ENCODE data around the gene FOXL1. TPM values are rescaled to one million over a fixed set of nuclear protein-coding genes. Genes with fewer than 3 reads are reported as not detected.
A peak's percentile ranks its signal among the peaks of the same experiment; 100 is the strongest.

FOXL1 gene
- total RNA-seq, 1 donor from 2014 or later = 6.4 TPM

DNA sequence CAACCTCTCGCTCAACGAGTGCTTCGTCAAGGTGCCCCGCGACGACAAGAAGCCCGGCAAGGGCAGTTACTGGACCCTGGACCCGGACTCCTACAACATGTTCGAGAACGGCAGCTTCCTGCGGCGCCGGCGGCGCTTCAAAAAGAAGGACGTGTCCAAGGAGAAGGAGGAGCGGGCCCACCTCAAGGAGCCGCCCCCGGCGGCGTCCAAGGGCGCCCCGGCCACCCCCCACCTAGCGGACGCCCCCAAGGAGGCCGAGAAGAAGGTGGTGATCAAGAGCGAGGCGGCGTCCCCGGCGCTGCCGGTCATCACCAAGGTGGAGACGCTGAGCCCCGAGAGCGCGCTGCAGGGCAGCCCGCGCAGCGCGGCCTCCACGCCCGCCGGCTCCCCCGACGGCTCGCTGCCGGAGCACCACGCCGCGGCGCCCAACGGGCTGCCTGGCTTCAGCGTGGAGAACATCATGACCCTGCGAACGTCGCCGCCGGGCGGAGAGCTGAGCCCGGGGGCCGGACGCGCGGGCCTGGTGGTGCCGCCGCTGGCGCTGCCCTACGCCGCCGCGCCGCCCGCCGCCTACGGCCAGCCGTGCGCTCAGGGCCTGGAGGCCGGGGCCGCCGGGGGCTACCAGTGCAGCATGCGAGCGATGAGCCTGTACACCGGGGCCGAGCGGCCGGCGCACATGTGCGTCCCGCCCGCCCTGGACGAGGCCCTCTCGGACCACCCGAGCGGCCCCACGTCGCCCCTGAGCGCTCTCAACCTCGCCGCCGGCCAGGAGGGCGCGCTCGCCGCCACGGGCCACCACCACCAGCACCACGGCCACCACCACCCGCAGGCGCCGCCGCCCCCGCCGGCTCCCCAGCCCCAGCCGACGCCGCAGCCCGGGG, 10.4 kb upstream of the FOXL1 start:
- Mint-ChIP-seq H3K4me1 (ENCODE audit: unreplicated experiment) (peaks cover 50% of the 10 kb centered on the region), H3K27me3 (ENCODE audit: unreplicated experiment) (no peaks in the 10 kb centered on the region), H3K36me3 (ENCODE audit: unreplicated experiment) (peaks cover 39% of the 10 kb centered on the region), H3K4me3 (ENCODE audit: unreplicated experiment) (peak overlapping the region; percentile 93), H3K27ac (ENCODE audit: unreplicated experiment) (peak overlapping the region; percentile 97), H3K9me3 (ENCODE audit: unreplicated experiment) (no peaks in the 10 kb centered on the region)
- TF ChIP-seq, protein P1, sequence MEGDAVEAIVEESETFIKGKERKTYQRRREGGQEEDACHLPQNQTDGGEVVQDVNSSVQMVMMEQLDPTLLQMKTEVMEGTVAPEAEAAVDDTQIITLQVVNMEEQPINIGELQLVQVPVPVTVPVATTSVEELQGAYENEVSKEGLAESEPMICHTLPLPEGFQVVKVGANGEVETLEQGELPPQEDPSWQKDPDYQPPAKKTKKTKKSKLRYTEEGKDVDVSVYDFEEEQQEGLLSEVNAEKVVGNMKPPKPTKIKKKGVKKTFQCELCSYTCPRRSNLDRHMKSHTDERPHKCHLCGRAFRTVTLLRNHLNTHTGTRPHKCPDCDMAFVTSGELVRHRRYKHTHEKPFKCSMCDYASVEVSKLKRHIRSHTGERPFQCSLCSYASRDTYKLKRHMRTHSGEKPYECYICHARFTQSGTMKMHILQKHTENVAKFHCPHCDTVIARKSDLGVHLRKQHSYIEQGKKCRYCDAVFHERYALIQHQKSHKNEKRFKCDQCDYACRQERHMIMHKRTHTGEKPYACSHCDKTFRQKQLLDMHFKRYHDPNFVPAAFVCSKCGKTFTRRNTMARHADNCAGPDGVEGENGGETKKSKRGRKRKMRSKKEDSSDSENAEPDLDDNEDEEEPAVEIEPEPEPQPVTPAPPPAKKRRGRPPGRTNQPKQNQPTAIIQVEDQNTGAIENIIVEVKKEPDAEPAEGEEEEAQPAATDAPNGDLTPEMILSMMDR (IDR thresholded peaks at IDR 0.05) = no peak
- no peak for DNase-seq (ENCODE audit: extremely low spot score, unreplicated experiment)

DNA sequence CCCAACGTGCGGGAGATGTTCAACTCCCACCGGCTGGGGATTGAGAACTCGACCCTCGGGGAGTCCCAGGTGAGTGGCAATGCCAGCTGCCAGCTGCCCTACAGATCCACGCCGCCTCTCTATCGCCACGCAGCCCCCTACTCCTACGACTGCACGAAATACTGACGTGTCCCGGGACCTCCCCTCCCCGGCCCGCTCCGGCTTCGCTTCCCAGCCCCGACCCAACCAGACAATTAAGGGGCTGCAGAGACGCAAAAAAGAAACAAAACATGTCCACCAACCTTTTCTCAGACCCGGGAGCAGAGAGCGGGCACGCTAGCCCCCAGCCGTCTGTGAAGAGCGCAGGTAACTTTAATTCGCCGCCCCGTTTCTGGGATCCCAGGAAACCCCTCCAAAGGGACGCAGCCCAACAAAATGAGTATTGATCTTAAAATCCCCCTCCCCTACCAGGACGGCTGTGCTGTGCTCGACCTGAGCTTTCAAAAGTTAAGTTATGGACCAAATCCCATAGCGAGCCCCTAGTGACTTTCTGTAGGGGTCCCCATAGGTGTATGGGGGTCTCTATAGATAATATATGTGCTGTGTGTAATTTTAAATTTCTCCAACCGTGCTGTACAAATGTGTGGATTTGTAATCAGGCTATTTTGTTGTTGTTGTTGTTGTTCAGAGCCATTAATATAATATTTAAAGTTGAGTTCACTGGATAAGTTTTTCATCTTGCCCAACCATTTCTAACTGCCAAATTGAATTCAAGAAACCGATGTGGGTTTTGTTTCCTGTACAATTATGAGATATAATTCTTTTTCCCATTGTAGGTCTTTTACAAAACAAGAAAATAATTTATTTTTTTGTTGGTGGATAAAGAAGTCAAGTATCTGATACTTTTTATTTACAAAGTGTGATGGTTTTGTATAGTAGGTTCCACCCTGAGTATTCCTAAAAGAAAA, 9.4 kb upstream of the FOXL1 start:
- Mint-ChIP-seq H3K36me3 (ENCODE audit: unreplicated experiment) (peaks cover 44% of the 10 kb centered on the region), H3K4me1 (ENCODE audit: unreplicated experiment) (peaks cover 50% of the 10 kb centered on the region), H3K27ac (ENCODE audit: unreplicated experiment) (peak overlapping the region; percentile 100), H3K27me3 (ENCODE audit: unreplicated experiment) (no peaks in the 10 kb centered on the region), H3K4me3 (ENCODE audit: unreplicated experiment) (peak overlapping the region; percentile 93), H3K9me3 (ENCODE audit: unreplicated experiment) (no peaks in the 10 kb centered on the region)
- DNase-seq (ENCODE audit: extremely low spot score, unreplicated experiment) = no peak
- TF ChIP-seq, protein P1 (IDR thresholded peaks at IDR 0.05) = no peak

DNA sequence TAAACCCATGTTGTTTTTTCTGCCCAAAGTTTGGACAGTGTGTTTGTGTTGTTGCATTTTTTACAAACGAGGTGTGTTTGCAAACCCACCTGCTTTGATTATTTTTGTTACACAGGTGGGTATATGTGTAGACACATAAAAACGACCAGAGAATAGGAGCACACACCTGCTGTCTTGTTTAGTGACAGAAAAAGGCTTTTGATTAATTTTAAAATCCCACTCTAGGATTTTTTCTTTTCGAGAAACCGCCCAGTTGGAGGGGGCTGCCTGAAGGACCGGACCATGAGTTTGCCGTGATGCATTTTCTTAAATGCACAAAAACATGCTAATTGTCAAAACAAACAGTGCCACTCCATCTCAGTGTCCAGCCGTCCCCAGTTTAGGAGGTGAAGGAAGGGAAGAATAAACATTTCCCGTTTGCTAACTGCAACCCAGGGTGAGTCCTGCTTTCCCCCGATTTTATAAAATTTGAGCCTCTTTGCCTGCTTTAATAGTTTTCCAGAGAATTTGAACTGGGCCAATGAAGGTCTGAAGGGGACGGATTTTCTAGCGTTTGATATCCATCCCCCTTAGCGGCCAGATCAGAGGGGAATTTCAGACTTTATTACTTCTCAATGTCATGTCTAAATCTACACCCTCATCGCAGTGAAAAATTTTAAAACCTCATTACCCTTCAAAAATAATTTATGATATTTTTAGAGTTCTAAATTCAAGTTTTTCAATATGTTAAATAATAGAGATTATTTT, 8.5 kb upstream of the FOXL1 start:
- H3K36me3 Mint-ChIP-seq (ENCODE audit: unreplicated experiment) = peaks cover 48% of the 10 kb centered on the region
- peak overlapping the region; percentile 93 for H3K4me3 Mint-ChIP-seq (ENCODE audit: unreplicated experiment)

DNA sequence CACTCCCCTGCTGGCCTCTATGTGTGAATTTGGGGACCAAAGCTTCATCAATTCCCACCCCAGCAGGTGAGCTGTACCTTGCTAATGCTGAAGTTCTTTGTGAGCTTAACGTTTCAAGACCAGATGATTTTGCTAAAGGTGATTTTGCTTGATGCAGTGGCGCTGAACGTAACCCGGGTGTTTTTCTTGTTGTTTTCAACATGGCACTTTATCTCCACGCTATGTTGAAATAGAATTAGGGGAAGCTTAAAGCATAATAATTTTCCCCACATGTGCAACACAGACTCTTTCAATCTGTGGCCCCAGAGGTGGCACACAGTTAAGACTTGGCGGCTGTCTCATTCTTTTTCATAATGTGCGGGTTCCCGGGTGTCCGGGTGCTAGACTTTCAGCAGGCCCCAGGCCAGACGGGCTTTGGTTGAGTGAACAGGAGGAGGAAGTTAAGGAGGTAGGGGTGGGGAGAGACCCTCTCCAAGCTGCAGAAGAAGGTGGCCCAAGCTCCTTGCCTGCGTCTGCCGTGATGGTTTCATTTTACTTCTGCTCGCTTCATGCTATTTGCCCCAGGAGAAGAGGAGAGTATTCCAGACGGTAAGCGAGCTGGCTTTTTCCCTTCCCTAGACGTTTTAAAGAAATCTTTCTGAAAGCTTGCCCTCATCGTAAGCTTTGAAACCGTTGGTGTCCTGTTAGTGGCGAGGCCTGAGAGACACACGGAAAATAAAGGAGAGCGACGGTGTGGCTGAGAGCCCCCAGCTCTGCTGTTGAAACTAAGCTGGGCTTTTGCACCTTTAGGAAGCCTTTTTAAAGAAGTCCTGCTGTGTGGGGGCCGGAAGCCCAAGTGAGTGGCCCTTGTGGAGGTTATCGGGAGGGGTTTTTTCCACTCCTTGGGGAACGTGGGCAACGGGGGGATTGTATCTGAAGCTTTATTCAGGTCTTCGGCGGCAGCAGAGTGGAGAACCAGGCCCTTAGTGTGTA, 7.5 kb upstream of the FOXL1 start:
- peaks cover 50% of the 10 kb centered on the region for H3K4me1 Mint-ChIP-seq (ENCODE audit: unreplicated experiment)
- no peaks in the 10 kb centered on the region for H3K27me3 Mint-ChIP-seq (ENCODE audit: unreplicated experiment)

More for the DNA sequence above, 8.5 kb upstream of the FOXL1 start:
- H3K9me3 Mint-ChIP-seq (ENCODE audit: unreplicated experiment) = no peaks in the 10 kb centered on the region
- peaks cover 50% of the 10 kb centered on the region for H3K4me1 Mint-ChIP-seq (ENCODE audit: unreplicated experiment)
- TF ChIP-seq, protein P1 (IDR thresholded peaks at IDR 0.05) = no peak
- H3K27ac Mint-ChIP-seq (ENCODE audit: unreplicated experiment) = peak overlapping the region; percentile 100
- no peaks in the 10 kb centered on the region for H3K27me3 Mint-ChIP-seq (ENCODE audit: unreplicated experiment)
- DNase-seq (ENCODE audit: extremely low spot score, unreplicated experiment) = no peak

More for the DNA sequence above, 7.5 kb upstream of the FOXL1 start:
- peak overlapping the region; percentile 93 for H3K4me3 Mint-ChIP-seq (ENCODE audit: unreplicated experiment)
- no peak for DNase-seq (ENCODE audit: extremely low spot score, unreplicated experiment)
- peak overlapping the region; percentile 100 for H3K27ac Mint-ChIP-seq (ENCODE audit: unreplicated experiment)
- no peaks in the 10 kb centered on the region for H3K9me3 Mint-ChIP-seq (ENCODE audit: unreplicated experiment)
- TF ChIP-seq, protein P1 (IDR thresholded peaks at IDR 0.05) = no peak
- H3K36me3 Mint-ChIP-seq (ENCODE audit: unreplicated experiment) = peaks cover 50% of the 10 kb centered on the region

All from osteocyte (in vitro differentiated cells).